ENCODE measurements around the gene S100A4.
"Not testable (repeated sequence)": the region's sequence is repeated elsewhere in the genome, so short reads cannot be mapped to it uniquely, and the experiment has no call there.

Gene S100A4

DNA sequence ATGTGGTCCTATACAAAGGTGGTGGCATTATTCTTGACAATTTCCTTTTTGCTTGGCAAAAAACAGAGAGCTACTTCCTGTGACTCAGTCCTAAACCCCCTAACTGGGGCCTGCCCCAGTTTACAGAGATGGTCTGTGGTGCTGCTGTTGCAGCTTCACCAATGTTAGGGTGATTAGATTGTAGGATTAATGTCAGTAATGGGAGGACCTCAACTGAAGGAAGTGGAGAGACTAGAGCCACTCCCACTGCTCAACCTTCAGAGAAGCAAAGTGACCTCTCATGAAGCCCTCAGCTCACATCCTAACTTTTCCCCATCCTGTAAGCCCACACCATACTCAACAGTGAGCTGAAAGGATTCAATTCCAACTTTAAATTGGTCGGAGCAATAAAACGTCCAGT lies 13.4 kb downstream of the S100A4 start:
- peak in 1 of 2 donors; percentile 61 for DNase-seq

DNA sequence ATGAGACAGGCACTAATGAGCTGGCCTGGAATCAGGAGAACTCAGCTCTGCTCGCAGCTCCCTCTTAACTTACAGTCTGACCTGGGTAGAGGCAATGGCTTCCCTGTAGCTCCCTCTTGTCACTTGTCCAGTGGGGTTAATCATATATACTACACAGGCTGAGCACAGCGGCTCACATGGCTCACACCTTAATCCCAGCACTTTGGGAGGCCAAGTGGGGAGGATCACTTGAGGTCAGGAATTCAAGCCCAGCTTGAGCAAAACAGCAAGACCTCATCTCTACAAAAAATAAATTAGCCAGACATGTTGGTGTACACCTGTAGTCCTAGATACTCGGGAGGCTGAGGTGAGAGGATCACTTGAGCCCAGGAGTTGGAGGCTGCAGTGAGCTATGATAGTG lies 14.0 kb downstream of the S100A4 start:
- no peak for DNase-seq

- DNase-seq = no peak
These were observed 17.9 kb downstream of the S100A4 start for GRCh38 chr1:153527683-153528040.

DNA sequence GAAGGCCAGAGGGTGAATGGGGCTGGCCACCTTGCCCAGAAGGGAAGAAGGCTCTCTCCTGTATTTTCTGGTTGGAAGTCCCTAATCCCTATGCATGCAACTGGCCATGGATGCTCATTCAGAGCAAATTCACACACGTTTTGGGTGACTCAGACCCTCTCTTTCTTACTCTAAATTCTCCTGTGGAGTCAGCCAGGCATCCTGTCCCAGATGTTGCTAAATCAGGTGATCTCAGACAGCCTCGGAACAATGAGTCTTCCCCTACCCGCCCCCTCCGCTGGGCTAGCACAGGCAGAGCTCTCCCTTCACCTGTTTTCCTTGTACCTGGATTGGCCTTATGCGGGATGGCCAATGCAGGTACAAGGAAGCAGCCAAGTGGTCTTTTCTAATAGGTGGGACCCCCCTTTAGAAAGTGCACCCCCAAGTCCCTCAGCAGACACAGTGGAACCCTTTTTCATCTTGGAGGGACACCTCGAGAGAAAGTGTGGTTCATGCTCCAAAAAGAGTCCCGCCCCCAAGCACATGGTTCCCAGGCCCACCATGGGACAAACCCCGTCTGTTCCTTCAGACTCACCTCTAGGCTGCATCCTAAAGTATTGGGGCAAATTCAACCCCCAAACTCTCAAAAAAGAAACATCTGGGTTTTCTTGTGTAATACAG lies 18.5 kb downstream of the S100A4 start:
- DNase-seq = no peak

- DNase-seq = no peak
These were observed 19.5 kb downstream of the S100A4 start for GRCh38 chr1:153526132-153526543.

DNA sequence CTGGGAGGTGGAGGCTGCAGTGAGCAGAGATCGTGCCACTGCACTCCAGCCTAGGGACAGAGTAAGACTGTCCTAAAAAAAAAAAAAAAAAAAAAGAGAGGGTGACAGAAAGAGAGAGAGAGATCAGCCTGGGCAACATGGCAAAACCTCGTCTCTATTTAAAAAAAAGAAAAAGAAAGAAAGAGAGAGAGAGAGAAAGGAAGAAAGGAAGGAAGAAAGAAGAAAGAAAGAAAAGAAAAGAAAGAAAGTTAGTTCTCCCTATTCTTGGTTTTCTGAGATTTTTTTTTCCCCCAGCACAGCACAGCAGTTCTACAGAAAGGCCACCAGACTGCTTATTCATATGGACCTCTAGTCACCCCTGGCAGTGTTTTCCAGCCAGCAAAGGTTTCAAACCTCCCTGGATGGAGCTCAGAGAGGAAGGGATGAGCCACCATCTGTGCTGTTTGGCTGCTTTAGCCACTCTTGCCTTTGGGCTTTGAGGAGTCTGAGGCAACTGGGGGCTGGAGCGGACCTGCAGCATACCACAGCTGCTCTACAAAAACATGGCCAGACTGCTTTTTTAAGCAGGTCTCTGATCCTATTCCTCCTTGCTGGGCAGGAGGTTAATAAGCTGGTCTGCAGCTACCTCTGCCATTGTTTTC lies 20.4 kb downstream of the S100A4 start:
- DNase-seq = no peak

DNA sequence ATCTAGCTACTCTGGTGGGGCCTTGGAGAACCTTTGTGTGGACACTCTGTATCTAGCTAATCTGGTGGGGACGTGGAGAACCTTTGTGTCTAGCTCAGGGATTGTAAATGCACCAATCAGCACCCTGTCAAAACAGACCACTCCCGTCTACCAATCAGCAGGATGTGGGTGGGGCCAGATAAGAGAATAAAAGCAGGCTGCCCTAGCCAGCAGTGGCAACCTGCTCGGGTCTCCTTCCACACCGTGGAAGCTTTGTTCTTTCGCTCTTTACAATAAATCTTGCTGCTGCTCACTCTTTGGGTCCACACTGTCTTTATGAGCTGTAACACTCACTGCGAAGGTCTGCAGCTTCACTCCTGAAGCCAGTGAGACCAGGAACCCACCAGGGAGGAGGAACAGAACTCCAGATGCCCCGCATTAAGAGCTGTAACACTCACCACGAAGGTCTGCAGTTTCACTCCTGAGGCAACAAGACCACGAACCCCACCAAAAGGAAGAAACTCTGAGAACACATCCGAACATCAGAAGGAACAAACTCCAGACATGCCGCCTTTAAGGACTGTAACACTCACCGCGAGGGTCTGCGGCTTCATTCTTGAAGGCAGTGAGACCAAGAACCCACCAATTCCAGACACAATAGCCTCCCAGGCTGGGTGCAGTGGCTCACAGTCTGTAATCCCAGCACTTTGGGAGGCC lies 23.1 kb downstream of the S100A4 start:
- DNase-seq = not testable (repeated sequence)

- not testable (repeated sequence) for DNase-seq
These were observed 23.8 kb downstream of the S100A4 start for GRCh38 chr1:153521808-153522207.

DNA sequence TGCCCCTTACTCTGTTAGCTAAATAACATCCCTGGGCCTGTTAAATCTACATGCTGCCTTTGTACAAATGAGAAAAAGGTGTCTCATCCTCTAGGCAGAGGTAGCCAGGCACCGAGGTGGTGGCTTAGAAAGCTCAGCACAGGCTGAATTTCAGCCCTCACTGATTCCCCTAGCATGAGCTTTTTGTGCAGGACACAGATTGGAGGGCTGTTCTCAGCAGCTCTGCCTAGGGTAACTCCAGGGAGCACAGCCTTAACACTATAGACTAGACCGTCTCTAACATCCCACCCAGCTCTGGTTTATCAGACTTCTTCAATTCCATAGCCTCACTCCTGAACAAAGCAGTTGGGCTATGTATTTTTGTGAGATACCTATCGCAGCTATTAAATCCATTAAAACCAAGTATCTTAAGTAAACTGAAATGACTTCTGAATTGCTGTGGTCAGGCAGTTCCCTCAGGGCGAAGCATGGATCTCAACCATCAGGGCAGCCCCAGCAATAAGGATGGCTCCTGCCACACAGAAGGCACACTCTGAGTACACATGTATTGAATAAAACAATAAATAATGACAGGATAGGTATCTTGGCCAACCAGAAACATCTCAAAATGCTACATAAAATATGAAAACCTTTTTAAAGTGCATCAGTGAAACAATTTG lies 24.7 kb downstream of the S100A4 start:
- DNase-seq = no peak

- DNase-seq = not testable (repeated sequence)
These were observed 25.4 kb downstream of the S100A4 start for GRCh38 chr1:153520137-153520691.

DNA sequence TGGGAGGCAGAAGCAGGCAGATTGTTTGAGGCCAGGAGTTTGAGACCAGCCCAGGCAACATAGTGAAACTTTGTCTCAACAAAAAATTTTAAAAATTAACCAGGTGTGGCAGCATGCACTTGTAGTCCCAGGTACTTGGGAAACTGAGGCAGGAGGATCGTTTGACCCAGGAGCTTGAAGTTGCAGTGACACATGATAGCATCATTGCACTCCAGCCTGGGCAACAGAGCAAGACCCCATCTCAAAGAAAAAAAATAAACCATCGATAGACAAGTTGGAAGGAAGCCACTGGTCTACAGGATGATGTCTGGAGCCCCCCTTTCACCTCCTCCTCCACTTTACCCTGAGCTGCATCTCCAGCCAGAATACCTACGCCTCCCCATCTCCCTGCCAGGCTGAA lies 26.4 kb downstream of the S100A4 start:
- no peak for DNase-seq

DNA sequence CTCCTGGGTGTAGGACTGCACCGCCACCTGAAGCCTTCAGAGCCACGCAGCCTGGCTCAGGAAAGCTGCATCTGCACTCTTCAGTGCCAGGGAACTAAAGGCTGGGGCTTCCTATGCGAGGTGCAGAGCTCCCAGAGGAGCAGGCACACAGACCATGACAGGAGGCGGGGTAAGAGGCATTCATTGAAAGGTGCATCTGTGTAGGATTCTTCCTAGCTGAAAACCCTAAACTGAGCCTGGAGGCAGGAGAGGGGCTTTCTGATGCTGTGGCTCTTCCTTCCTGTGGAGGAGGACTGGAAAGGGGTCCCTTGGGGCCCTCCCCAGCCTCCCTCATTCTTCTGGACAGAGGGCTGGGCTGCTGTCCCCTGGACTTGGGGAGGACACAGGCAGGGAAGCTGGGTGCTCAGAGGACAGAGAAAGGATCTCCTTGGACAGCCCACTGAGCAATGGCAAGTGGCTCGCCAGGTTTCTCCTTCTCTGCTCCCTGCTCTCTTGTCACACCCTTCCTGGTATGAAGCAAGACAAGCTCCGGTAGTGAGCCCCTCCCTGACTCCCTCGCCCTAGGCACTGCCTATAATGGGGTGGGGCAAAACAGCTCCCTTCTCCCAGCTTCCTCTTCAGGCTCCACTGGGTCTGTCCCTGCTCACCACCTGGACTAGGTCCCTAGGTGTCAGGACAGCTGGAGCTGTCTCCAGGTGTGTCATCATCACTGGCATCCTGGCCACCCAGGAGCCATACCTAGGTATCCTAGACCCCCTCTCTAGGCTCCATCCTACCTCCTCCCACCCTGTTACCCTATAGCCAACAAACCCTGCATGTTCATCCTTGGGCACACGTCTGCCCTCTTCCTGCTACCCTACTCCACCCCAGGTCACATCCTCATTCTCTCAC lies 29.9 kb downstream of the S100A4 start:
- peak in 1 of 2 donors; percentile 20 for DNase-seq

DNA sequence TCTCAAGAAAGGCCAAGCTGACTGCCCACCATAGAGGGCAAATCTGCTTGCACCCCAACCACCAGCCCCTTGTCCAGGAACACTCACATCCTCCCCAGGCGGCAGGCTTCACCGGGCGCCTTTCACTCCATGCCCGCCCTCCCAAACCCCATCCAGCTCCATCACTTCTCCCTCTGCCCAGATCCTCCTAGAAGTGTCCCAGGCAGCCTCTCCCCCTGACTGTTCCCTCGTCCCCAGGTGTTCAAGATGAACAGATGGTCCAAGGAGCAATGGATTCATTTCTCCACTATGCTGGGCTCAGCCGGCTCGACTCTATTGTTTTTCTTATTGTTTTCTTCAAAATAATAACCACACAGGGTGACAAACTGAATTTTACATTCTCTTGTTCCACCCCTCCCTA lies 31.9 kb downstream of the S100A4 start:
- DNase-seq = no peak

DNA sequence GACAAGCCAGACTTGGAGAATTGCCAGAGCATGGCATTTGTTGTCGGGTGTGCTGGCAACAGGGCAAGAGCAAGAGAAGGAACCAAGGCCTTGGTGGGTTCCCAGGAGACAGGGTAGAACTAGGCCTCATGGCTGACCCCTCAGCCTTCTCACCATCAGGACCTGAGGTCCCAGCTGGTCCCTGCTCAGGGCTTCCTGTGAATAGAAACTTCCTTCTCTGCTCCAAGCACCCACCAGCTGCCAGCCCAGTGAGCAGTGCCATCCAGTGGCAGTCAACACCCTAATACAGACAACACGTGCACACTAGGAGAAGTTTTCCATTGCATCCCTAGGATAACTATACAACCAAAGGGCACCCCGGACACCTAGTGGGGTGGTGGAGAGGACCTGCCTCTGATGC lies 32.6 kb downstream of the S100A4 start:
- DNase-seq = no peak

DNA sequence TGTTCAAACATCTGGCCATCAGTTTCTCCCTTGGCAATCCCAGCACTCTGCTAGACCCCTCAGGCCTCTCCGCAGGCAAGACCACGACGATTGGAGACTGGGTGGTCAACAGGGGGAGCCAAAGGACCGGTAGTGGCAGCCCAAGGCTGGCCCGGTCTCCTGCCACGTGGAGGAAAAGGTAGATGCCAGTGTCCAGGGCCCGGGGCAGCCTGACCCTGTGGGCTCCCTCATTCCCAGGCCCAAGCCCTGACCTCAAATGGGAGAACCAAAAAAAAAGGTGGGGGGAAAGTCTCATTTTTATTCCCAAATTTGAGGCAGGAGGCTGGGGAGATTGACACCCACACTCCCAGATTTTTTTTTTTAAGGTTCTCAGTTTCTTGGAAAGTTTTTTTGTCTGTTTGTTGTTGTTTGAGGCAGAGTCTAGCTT lies 34.6 kb downstream of the S100A4 start:
- DNase-seq = peak; percentile 78 to 80

GRCh38 chr1:153509729-153510354 lies 35.8 kb downstream of the S100A4 start:
- peak; percentile 50 to 66 for DNase-seq

DNA sequence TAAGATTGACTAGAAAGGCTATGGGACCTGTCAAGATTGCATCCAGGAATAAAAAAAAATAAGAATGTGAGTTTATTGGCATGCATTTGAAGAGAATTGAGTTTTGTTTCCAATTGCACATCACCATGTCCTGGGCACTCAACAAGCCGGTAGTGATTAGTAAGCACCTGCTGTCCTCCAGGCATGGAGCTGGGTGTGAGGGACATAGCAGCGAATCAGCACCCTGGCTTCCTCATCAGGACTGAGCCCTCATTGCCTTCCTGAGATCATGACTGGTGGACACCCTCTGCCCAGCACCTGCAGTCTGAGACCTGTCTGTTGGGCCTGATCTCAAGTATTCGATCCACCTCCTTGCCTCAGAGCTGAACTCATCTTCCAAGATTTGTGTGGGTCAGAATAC lies 36.6 kb downstream of the S100A4 start:
- no peak for DNase-seq

- no peak for DNase-seq
These were observed 37.6 kb downstream of the S100A4 start for GRCh38 chr1:153507926-153508583.

DNA sequence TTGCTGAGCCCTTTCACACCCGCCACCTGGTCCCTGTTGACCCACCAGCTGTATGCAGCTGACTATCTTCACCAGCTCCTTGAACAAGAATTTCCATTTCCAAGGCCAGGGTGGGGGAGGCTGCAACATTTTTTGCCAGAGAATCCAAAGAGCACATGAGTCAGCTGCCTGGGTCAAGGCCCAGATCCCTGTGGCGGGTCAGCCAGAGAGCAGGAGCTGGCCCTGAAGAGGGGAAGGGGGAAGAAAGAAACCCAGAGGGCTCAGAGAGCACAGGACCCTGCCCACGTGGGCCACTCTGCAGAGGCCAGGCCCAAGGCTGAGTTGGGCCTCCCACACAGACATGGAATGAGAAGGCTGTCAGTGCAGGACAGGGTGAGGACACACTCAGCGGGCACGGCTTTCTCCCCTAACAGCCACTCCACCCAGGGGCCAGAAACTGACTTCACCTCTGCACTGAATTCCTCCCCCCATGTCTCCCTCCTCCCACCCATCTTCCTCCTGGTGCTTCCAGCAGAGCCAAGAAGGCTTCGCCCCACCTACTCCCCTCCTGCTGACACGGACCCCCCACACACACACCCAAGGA lies 38.7 kb downstream of the S100A4 start:
- no peak for DNase-seq

- no peak for DNase-seq
These were observed 39.2 kb downstream of the S100A4 start for GRCh38 chr1:153506386-153506785.

DNA sequence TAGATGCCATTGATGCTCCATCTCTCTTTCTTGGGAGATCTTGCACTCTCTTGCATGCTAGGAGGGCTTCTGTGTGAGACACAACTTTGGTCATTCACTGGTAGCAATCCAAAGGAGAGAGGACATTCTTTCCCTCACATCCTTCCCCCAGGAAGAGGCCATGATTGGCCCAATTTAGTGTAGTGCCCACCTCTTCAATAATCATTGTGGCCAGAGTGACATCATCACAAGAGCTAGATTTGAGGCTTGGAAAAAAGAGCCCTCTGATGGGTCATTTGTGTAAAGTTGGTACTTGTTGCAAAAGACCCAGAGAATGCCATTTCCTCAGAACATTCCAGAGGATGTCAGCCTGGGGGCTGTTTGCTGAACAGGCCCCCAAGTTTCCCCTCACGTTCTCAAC lies 40.0 kb downstream of the S100A4 start:
- no peak for DNase-seq

Data from CD4-positive, alpha-beta T cell treated with Interleukin-1 beta for 1 hour (primary cell).